LHCN-M2 (cell line): Measurements from ENCODE around the gene SNAP25. TPM values are rescaled to one million over a fixed set of nuclear protein-coding genes. Genes with fewer than 3 reads are reported as not detected.

Experiments used
- DNase-seq: peaks from one replicate; pipeline ENCODE4 v3.0.0-alpha.2; 2012; ENCODE audit warnings: low read depth
- total RNA-seq: library from RNA; depleted of rRNA; stranded (reverse); fragments of >200 nt; gene quantifications from 2 replicates; pipeline ENCODE4 v1.2.3, GENCODE V29; 2014

Gene SNAP25
- total RNA-seq, 1 experiment from 2014 or later, result 1.1 TPM

- DNase-seq, result no peak
Observed at GRCh38 chr20:10304471-10305046, 85.9 kb downstream of the SNAP25 start.

GRCh38 chr20:10306440-10307358 is 88.1 kb downstream of the SNAP25 start:
- DNase-seq, result peak; percentile 84

DNA sequence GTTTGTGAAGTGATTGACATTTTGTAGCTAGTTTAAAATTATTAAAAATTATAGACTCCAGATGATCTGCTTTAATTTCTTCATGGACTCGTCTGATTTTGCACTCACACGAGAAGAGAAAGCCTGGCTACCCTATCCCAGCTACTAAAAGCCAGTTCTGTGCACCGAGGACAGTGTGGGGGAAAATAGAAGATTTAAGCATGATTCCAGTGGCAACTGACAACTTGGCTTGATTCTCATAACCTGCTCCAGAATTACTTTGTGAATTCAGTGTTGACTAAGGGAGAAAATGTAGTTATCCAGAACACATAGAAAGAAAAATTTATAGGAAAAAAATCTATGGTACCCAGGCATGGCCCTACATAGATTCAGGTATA is 88.7 kb downstream of the SNAP25 start:
- DNase-seq, result peak; percentile 30

DNA sequence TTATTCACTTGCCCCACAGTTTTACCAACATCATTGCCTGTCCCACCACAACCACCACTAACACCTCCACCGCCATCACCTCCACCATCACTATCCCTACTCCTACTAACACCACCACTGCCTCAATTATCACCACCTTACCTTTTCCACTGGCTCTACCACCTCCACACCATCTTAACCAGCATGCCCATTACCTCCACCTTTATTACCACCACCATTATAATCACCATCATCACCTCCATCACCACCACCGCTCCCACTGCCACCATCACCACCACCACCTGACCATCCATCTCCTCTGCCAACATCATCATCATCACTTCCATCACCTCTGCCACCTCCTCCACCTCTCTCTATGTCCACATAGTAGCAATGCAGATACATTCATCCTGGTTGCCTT is 90.0 kb downstream of the SNAP25 start:
- no peak for DNase-seq

DNA sequence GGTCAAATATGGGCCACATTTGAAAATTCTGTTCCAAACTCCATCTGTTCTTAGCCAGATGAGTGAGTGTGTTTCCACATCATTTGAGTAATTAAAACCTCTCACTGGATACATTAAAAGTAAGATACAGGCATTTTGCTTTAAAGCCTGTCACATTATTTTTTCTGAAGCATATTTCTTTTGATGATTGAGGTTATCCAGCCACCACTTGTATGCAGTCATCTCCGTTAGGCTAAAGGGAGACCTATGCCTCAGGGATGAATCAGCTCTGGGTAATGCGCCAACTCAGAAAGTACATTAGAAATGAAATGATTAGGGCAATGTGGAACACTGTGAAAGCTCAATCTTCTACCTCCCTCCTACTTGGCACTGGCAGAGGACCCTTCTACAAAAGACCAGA is 90.7 kb downstream of the SNAP25 start:
- peak; percentile 95 for DNase-seq

DNA sequence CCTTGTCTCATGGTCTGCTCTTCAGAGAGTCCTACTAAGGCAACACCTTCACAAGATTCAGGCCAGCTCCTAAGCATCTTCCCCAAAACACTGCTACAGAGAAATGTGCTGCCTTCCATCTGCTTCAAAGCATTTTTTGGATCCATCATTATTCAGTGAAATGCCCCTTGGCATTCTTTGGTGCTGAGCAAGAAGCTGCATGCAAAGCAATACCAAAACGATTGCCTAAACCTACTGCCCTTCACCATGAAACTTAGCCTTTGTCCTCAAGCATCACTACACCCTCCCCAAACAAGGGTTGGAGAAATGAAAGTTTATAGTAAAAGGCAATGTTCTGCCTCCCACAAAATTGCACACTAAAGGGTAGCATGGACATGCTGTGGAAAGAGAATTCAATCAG is 93.5 kb downstream of the SNAP25 start:
- DNase-seq, result peak; percentile 35

DNA sequence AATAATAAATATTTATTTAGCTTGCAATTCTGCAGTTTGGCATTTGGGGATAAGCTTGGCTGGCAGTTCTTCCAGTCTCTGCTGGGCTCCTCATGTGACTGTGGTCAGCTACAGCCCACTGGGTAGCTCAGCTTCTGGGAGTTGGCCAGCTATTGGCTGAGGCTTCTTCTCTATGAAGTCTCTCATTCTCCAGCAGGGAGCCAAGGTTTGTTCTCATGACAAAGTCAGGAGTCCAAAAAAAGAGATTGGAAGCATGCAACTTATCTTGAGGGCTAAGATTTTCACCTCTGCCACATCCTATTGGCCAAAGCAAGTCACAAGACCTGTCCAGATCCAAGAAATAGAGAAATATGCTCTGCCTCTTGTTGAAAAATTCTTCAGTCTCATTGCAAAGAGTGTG is 94.6 kb downstream of the SNAP25 start:
- DNase-seq, result peak; percentile 60

DNA sequence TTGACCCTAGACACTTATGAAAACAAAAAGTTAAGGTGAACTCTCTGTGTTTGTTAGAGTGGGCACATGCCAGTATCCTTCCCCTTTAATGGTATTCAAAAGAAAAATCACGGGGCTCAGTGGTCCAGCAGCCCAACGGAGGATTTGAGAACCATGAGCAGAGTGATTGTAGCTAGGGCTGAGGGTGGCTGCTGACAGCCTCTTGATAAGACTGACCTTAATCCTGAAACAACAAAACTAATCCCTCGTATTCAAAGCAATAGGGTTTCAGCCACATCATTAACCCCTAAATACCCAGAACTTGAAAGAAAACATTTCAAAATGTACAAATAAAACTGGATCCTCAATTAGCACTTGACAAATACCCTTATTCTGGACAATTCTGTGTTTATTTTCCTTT is 95.1 kb downstream of the SNAP25 start:
- DNase-seq, result peak; percentile 76

GRCh38 chr20:10314198-10314597 is 95.6 kb downstream of the SNAP25 start:
- peak; percentile 88 for DNase-seq

DNA sequence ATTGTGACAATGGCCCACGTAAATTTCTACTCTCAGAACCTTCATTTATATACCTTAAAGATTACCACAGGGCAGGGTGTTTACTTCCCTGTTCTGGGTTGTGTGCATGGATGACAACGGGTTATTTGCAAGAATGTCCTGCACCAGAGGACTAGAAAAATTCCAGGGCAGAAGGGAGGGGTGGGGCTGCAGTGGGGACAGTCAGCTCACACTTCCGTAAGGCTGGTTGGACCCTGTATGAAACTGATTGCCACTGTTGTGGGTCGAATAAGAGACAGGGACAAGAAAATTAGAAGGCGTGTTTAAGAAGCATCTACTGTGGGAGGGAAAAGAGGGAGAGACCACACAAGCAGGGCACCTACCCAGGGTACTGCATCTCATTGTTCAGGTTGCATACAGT is 96.5 kb downstream of the SNAP25 start:
- DNase-seq, result no peak

GRCh38 chr20:10316582-10316981 is 98.0 kb downstream of the SNAP25 start:
- no peak for DNase-seq

DNA sequence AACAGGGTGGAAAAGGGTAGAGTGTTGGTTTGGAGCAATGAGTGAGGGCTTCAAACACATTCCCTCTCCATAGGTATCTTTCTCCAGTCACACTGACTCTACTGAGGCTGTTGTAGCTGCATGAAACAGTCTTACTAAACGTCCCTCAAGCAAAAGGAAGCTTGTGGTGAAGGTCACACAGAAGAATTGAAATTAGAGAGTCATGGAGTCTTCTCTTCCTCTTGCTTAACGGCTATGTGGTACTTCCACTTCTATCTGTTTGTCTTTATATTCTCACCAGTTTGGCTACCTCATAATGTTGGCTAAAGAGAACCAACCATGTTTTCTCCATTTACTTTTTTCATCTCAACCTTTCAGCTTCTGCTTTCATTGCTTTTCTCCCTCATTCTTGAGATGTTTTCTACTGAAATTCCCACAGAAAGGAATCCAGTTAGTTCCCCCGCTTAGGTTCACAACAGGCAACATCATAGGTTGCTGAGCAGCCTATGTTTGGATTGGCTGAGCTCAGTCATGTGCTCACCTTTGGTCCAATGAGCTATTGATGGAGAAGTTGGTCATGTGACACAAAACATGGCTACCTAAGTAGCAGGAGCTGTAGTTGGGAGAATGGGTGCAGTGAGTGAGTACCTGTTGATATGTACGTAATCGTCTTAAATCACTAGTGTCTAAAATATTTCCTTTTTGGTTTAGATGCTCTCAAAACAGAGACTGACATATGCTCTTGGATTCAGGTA is 99.8 kb downstream of the SNAP25 start:
- no peak for DNase-seq

GRCh38 chr20:10319855-10320254 is 101.2 kb downstream of the SNAP25 start:
- no peak for DNase-seq

DNA sequence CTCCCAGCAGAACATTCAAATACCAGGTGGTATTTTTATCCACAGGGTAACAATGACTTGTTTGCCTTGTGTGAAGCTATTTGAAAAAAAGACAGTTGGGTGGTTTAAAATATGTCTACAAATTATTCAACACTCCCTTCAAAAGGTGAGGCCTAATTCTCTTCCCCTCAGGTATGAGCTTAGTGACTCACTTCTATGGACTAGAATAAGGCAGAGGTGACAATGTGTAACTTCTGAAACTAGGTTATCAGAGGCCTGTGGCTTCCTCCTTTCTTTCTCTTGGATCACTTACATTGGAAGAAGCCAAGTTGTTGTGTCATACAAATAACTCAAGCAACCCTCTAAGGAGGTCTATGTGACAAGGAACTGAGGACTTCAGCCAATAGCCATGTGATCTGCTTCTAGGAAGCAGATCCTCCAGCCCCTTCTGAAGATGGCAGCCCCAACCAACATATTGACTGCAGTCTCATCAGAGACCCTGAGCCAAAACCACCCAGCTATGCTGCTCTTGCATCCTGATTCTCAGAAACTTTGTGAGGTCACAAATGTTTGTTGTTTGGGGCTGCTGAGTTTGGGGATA is 102.6 kb downstream of the SNAP25 start:
- no peak for DNase-seq

GRCh38 chr20:10322073-10323012 is 103.7 kb downstream of the SNAP25 start:
- peak; percentile 55 for DNase-seq

- DNase-seq, result no peak
Observed at GRCh38 chr20:10323729-10324128, 105.1 kb downstream of the SNAP25 start.

DNA sequence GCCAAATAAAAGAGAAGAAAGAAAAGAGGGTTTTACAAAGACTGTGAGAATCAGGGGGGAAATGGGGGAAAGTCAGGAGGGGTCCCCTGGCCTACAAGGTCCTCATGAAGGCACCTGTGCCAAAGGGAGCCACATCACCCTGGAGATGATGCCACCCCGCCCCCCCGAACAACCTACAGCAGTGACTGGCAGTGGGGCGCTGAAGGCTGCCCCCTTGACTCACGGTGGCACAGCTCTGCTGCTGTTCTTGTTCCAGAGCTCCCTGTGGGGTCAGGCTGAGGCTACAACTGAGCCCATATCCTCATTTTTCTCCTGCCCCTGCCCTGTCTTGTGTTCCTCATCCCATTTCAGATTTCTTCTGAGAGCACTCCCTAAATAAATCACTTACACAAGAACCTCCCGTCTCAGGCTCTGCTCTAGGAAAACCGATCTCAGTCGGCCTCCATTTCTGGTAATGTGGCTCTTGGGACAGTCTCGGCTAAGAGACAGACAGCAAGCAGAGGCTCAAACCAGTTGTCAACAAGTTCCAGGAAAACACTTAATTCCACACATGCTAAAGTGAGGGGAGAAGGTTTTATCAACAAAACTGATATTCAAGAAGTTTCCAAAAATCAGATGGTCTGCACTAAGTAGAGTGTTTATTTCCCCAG is 105.7 kb downstream of the SNAP25 start:
- DNase-seq, result no peak

DNA sequence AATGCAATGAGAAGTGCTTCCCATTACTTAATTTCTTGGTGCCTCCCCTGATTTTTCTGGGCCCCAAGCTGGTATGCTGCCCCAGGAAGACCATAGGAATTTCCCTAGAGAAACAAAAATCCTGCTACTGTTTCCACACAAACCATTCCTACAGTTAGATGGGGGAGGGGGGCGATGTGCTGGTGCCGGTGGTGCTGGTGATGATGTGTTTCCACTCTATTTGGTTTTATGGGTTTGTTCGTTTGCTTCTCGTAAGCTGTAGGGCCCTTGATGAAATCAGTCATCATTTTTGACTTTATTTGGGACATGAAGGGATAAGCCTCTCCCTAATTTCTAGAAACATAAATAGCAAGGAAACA is 110.2 kb downstream of the SNAP25 start:
- no peak for DNase-seq

DNA sequence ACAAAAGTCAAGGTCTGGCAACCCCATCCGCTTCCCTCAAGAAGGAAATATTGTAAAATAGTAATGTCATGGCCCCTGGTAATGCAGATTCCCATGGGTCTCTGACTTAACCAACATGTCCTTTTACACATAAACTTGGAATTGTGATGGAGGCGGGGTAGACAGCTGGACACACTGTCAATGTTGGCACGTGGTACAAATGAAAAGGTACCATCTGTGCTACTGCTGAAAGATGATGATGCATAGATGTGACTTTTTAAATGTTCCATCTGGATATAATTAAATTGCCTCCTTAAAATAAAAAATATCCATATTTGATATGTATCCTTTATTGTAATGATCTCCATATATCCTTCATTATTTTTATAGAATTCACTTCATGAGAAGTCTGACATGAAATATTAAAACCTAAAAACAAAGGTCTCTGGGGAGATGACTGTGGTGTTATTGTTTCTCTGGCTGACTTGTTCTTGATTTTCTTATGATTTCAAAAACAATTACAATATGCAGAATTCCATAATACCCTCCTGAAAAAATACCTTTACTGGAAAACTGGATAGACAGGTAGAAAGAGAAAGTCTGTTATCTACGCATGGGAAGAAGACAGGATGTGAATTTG is 110.9 kb downstream of the SNAP25 start:
- peak; percentile 91 for DNase-seq

DNA sequence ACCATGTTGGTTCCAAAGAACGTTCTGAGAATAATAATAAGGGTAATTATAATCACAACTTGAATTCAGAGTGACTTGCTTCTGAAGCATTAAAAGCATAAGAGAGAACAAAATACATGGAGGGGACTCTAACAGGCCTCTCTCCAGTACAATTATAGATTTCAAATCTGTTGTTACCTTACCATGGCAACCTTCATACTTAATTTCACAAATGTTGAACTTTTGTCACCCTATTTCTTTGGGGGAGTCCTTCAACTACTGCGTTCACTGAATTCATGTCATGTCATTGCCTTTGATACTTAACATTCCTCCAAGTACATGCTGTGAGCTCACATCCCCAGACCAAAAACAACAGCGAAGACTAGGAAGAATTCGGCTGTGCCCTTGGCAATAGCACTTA is 111.4 kb downstream of the SNAP25 start:
- no peak for DNase-seq
